Myocyte (in vitro differentiated cells): ENCODE measurements around the gene CEP170B. TPM values are rescaled to one million over a fixed set of nuclear protein-coding genes. Genes with fewer than 3 reads are reported as not detected.

Source experiments
- DNase-seq: peaks from one replicate; pipeline ENCODE4 v3.0.0-alpha.2; 2012; ENCODE audit warnings: low read depth
- total RNA-seq: library from RNA; depleted of rRNA; stranded (reverse); fragments of >200 nt; gene quantifications from 2 replicates; pipeline ENCODE4 v1.2.3, GENCODE V29; 2014

Gene CEP170B
- total RNA-seq, 1 donor from 2014 or later = 45.5 TPM

DNA sequence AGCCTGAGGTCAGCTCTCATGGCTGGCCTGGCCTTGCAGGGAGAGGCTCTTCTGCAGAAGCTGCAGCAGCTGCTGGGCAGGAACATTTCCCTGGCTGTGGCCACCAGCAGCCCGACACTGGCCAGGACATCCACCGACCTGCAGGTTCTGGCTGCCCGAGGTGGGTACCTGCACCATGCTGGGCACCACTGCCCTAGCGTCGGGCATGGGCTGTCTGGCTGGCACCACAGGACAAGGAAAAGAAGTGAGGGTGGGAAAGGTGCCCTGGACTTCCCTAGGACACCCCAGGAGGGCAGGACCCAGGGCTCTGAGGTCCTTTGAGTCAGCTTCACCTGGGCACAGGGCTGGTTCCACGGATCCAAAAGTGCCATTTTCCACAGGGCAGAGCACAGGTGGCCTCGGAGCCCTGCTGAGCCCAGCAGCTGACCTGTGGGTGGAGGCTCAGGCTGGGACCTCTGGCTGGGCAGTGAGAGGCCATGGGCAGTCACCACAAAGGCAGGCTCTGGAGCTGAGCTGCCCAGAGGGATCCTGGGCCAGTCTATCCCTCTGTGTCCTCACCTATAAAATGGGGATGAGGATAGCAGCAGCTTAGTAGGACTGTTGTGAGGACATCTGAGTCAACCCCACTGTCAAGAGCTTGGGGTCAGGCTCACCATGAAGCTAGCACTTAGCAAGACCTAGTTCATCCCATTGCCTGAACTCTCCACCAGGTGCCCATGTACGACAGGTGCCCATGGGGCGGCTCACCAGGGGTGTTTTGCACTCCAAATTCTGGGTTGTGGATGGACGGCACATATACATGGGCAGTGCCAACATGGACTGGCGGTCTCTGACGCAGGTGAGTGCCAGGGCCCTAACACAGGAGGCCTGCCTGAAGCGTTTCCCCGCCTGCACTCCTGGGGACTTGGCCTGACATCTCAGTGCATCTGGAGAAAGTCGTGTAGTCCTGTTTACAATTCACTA is 64.5 kb downstream of the CEP170B start:
- no peak for DNase-seq

DNA sequence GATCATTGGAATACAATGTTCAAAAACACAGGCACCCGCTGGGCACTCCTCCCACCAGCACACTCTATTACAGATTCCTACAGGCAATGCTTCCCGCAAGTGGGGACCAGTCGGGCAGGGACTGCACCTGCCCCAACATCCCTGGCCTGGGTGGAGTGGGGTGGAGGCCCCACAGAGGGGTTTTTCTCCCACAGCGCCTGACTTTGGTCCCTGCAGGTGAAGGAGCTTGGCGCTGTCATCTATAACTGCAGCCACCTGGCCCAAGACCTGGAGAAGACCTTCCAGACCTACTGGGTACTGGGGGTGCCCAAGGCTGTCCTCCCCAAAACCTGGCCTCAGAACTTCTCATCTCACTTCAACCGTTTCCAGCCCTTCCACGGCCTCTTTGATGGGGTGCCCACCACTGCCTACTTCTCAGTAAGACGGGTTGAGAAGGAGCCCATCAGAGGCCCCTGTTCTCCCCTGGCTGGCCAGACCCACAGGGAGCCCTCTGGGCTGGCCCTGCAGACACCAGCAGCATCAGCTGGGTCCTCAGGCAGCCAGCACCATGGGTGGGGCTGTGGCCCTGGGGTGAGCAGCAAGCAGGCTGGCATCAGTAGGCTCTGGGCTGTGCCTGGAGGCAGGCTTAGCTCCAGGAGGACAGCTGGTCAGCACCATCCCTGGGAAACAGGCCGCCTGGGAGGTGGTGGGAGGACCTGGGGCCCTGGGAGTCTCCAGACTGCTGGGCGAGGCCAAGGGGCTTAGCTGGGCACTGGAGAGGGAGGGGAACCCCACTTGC is 65.6 kb downstream of the CEP170B start:
- peak; percentile 85 for DNase-seq

DNA sequence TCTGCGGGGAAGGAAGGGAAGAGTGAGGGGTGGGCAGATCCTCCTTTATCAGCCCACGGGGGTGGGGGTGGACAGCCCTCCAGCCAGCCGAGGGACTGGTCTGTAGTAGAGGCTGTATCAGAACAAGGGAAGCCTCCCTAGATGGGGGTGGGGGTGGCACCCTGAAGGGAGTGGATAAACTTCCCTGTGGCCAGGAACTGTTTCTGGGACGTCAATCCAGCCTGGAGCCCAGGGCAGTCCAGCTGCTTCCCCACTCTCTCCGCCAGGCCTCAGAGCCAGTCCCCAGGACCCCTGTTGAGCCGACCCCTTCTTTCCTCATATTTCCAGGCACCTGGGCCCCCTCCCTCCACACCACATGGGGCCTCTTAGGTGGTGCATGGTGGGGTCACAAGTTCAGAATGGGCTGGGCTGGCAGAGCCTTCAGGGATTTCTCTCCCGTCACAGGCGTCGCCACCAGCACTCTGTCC is 66.3 kb downstream of the CEP170B start:
- no peak for DNase-seq

DNA sequence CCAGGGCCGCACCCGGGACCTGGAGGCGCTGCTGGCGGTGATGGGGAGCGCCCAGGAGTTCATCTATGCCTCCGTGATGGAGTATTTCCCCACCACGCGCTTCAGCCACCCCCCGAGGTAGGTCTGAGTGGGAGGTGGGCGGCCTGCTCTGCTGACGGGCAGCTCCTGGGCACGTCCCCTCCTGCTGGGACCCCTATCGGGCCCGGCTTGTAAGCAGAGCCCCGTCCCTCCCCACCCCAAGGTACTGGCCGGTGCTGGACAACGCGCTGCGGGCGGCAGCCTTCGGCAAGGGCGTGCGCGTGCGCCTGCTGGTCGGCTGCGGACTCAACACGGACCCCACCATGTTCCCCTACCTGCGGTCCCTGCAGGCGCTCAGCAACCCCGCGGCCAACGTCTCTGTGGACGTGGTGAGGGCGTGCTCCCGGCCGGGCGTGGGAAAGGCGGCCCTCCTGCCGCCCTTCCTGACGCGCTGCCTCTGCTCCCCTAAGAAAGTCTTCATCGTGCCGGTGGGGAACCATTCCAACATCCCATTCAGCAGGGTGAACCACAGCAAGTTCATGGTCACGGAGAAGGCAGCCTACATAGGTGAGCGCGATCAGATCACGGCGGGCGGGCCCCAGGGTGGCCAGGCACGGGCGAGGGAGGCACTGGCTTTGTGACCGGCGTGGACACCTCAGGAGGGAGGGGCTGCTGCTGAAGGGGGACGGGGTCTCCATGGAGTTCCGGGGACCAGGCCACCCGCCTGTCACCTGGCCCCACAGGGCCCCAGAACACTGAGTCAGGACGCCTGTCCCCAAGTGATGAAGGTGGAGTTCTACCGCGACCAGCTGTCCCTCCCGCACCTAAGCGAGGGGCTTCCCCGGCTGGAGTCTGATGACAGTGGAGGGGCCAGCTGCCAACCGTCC is 67.0 kb downstream of the CEP170B start:
- DNase-seq = no peak

DNA sequence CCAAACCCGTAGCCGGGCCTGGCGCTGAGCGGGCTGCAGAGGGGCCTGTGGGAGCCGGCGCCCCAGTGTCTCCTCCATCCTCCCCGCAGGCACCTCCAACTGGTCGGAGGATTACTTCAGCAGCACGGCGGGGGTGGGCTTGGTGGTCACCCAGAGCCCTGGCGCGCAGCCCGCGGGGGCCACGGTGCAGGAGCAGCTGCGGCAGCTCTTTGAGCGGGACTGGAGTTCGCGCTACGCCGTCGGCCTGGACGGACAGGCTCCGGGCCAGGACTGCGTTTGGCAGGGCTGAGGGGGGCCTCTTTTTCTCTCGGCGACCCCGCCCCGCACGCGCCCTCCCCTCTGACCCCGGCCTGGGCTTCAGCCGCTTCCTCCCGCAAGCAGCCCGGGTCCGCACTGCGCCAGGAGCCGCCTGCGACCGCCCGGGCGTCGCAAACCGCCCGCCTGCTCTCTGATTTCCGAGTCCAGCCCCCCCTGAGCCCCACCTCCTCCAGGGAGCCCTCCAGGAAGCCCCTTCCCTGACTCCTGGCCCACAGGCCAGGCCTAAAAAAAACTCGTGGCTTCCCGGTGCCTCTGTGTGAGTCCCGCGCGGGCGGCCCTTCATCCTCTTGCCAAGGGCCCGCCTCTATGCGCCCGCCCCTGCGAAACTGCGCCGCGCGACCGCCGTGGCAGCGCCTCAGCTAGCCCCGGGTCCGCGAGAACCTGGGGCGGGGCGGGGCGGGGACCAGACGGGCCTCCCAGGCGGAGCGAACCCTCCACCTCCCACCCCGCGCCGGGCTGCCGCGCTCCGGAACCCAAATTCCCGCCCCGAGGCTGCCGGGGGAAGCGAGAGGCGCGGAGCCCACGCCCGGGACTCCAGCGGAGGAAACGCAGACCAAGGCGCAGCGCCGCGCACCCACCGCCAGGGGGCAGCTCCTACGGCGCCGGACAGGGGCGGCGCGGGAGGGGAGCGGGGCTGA is 67.9 kb downstream of the CEP170B start:
- peak; percentile 87 for DNase-seq

DNA sequence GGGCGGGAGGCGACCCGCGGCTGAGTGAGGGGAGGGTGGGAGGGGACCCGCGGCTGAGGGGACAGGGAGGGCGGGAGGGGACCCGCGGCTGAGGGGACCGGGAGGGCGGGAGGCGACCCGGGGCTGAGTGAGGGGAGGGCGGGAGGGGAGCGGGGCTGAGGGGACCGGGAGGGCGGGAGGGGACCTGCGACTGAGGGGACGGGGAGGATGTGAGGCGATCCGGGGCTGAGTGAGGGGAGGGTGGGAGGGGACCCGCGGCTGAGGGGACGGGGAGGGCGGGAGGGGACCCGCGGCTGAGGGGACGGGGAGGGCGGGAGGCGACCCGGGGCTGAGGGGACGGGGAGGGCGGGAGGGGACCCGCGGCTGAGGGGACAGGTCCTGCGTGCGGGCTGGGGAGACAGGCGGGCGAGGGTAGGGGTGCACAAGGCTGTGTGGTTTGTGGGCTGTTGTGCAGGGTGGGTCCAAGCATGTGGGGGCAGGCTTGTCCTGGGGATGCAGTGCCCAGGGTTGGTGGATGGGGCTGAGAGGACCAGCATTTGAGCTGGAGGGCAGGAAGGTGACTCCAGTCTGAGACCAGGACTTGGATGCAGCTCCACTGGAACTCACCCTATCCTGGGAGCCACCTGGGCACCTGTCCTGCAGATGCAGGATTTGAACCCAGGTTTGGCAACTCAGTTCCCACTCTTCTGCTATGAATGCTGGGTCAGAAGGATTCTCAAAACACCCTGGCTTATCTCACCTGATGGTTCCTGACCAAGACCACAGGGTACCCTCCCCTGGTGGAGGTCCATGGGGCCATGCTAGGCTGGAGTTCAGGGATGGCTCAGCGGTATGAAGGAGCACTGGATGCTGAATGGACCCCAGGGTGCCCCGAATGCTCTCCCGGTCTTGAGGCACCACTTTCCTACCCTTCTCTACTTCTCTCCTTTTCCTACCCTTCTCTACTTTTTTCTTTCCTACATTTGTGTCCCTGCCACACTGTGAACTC is 69.0 kb downstream of the CEP170B start:
- DNase-seq = no peak

DNA sequence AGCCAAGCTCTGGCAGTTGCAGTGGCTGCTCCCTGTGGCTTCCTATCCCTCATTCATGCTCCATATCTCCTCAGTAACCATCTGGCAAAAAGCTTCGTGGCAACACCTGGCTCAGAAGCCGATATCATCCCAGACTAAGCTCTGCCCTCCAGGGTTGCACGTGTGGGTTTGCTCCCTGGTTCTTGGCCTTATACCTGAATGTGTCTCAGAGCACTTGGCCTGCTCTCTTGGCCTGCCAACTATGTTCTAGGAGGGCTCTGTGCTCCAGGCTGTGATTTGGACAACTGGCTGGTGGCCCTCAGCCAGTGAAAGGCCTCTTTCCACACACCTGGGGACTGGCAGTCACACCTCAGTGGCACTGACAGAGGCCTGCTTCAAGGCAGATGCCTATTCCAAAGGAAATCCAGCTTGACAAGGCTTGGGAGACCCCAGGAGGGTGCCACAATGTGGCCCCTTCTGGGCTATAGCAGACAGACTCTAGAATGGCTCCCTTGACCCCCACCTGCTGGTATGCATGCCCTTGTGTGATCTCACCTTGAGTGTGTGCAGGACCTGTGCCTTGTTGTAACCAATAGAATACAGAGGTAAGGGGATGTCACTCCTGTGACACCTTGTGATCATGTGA is 70.1 kb downstream of the CEP170B start:
- peak; percentile 34 for DNase-seq

DNA sequence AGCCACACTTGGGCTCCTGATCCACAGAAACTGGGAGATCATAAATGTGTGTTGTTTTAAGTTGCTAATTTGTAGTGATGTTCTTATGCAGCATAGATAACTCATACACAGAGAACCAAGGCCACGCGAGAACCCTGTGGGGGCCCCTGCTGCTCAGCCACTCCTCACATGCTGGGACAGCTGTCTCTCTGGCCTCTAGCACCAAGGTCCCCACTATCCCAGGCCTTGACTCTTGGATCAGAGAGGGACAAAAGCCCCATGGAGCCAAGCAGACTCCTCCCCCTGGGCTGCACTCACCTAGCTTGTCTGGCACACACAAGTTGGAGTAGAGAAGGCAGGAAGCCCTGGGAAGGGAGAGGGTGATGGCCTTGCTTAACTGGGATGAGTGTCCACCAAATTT is 70.9 kb downstream of the CEP170B start:
- peak; percentile 55 for DNase-seq

DNA sequence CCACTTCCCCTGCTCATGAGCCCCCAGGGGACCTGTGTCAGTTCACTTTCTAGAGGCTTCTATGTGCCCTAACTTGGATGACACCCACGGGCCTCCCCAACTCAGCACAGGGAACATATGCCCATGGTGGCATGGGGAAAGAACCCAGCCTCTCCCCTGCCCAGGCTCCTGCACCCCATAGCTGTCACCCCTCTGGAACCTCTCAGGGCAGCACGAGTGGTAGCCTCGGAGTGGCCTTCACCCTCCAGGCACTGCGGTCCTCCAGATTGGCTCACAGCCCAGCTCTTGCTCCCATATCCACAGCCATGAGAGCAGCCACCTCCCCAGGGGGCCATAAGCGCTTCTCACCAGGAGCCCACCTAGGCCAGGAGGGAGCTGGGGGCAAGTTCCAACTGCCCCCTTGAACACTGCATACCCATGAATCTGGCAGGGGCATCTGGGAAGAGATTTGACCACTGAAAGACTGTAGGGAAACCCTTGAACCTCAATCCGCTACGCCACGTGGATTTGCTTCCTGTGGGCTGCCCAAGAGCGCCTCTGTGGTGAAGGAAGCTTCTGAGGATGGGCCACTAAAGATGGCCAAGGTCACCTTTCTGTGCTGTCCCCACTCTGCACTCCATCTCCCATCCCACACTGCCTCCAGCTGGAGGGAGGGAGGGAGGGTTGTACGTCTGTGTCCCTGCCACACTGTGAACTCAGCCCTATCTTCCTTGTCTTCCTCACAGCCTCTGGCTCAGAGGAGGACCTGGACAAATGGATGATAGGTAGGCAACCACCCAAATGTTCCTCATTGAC is 71.5 kb downstream of the CEP170B start:
- DNase-seq = no peak

DNA sequence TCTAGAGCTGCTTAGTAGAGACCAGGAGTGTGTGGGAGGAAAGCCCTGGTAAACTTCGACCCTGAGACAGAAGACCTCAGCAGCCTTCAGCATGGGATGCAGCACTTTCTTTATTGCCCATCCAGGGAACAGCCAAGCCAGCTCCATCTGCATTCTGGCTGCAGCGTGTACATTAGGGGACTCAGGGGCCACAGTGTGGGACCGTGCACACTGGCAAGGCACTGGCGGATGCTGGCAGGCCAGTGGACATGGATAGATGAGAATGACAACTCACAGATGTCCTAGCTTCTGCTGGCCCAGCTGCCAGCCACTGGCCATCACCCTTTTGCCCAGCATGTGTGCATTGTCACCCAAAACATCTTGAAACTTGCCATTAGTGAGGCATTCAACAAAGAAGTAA is 72.1 kb downstream of the CEP170B start:
- DNase-seq = no peak

DNA sequence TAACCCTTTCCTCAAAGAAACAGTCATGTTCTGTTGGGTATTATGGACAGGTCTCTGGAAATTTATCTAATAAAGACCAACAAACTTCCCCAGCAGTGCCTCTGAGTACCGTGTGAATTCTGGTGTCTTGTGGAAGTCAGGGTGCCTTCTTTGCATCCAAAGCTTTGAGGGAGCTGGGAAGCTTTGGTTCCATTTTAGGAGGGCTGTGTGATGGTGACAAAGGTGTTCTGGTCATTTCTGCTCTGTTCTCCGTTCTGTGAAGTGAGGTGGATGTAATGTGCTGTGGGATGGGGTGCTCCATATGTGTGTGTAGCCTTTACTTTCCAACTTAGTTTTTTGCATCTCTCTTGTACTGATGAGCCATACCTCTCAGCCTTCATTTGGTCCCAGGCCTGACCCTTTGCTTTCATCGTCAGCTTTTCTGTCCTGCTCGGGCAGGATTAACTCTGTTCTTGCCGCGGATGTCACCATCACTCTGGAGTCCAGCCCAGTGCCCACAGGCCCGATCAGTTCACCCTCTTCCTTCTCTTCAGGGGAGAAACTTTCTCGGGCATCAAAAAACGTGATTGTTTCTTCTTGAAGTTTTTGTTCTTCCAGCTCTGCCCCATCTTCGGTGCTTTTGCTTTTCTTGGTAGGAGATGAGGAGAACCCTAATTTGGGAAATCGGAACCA is 72.8 kb downstream of the CEP170B start:
- no peak for DNase-seq

DNA sequence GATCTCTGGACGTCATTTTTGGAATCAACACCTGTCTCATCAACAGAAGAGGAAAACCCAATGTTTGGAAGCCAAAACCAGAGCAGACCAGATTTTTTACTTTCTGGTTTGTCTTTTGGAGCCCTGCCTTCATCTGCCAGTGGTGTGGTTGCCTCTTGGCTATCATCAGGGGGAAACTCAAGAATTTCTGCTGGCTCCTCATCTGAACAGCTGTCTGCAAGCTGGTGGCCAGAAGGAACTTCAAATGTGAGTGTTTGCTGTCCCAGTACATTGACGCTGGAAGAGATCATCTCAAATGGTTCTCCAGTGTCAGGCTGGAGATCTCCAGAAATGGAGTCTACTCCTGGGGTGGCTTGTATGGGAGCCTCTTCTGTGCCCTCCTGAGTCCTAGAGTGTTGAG is 73.4 kb downstream of the CEP170B start:
- DNase-seq = peak; percentile 80

DNA sequence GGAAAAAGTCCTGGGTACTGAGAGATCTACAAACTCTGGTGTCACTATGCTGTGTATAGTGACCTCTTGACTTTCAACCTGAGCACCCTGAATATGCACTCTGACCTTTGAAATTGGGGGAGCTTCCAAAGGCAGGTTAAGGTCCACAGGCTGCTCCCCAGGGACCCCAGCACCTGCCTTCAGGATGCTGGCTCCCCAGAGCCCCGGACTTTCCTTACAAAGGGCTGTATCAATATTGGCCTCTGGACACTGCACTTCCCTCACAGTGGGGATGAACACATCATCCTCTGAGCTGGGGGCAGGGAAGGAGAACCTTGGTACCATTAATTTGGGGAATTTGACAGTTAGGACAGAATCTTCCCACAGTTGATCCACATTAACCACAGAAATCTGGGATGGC is 73.9 kb downstream of the CEP170B start:
- DNase-seq = no peak

DNA sequence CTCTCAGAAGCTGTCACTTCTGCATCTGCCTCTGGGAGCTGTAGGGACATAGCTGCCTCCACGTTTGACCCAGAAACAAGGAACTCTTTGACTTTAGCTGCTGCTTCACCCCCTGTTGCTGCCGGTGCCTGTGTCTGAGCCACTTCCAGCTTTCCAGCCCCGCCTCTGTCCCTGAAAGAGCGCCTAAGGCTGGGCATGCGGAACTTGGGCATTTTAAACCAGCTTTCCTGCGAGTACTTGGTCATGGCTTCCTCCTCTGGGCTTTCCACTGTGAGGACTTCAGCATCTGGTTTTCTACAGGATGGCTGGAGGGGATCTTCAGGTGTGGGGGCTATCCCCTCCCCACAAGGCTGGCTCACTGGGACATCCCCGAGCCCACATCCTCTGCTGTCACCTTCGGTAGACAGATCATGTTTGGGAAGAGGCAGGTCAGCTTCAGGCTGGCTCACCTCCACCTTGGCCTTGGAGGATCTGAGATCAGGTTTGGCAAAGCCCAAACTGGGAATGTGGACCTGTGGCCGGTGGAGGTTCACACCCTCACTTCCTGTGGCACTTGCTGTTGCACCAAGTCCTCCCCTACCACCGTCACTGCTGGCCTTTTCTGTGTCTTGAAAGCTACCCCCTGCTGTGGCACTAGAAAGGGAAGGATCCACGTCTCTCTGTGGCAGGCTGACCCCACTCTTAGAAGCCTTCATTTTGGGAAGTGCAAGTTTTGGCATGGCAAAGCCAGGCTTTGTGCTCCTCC is 74.8 kb downstream of the CEP170B start:
- no peak for DNase-seq

DNA sequence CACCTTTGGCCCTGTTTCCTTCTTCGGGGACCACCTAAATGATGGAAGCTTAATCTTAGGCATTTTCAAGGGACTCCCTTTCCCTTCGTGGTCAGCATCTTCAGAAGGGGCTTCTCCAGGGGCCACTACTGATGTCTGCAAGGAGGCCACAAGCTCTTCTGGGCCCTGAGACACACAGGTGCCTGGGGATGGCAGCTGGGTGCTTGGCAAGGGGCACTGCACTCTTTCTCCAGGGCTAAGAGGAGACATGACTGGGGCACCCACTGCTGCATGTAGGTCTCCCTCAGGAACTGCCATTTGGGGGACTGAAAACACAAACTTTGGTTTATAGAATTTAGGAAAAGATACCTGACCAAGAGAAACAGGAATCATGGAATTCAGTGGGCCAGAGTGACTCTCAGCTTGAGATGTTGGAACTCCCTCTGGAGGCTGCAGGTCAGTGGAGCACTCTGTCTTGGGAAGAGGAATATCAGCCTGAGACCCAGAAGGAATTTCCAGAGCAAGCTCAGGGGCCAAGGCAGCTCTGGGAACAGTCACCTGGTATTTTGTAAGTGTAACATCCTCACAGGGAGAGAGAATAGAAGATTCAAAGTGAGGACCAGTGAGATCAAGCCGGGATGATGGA is 75.6 kb downstream of the CEP170B start:
- no peak for DNase-seq
